NCI-H526 (cell line): ENCODE data around the gene EPO.
"Not testable (repeated sequence)": the region's sequence is repeated elsewhere in the genome, so short reads cannot be mapped to it uniquely, and the experiment has no call there.

Source experiments
- DNase-seq, 2 experiments: peaks; one replicate each; lab custom pipeline; 2025; lab: John Stamatoyannopoulos, UW

The EPO gene

GRCh38 chr7:100682991-100683658 lies 37.1 kb upstream of the EPO start:
- DNase-seq: no peak

- no peak for DNase-seq
Observed at GRCh38 chr7:100683659-100684533, 36.4 kb upstream of the EPO start.

GRCh38 chr7:100684534-100685042 lies 35.7 kb upstream of the EPO start:
- no peak for DNase-seq

GRCh38 chr7:100685049-100685605 lies 35.1 kb upstream of the EPO start:
- DNase-seq: no peak

GRCh38 chr7:100685631-100686145 lies 34.6 kb upstream of the EPO start:
- no peak for DNase-seq

GRCh38 chr7:100686201-100686821 lies 34.0 kb upstream of the EPO start:
- no peak for DNase-seq

- no peak for DNase-seq
Observed at GRCh38 chr7:100686822-100687211, 33.5 kb upstream of the EPO start.

- DNase-seq: no peak
Observed at GRCh38 chr7:100687261-100687660, 33.0 kb upstream of the EPO start.

GRCh38 chr7:100687751-100688300 lies 32.4 kb upstream of the EPO start:
- no peak for DNase-seq

GRCh38 chr7:100688326-100688860 lies 31.9 kb upstream of the EPO start:
- DNase-seq: no peak

GRCh38 chr7:100689230-100690135 lies 30.8 kb upstream of the EPO start:
- no peak for DNase-seq

- peak; percentile 79 to 95 for DNase-seq
Observed at GRCh38 chr7:100691676-100692577, 28.3 kb upstream of the EPO start.

GRCh38 chr7:100692578-100692961 lies 27.7 kb upstream of the EPO start:
- DNase-seq: no peak

GRCh38 chr7:100693312-100694097 lies 26.8 kb upstream of the EPO start:
- peak in 1 of 2 experiments; percentile 70 for DNase-seq

- DNase-seq: peak in 1 of 2 experiments; percentile 88
Observed at GRCh38 chr7:100694098-100694745, 26.0 kb upstream of the EPO start, which contains the start of gene GIGYF1. TSS of gene GIGYF1 (minus strand) at chr7:100694250. CDS start at chr7:100688238, 6,012 bp downstream.

- no peak for DNase-seq
Observed at GRCh38 chr7:100696123-100696521, 24.1 kb upstream of the EPO start.

GRCh38 chr7:100699018-100699417 lies 21.2 kb upstream of the EPO start:
- no peak for DNase-seq

GRCh38 chr7:100701089-100701488 lies 19.2 kb upstream of the EPO start:
- DNase-seq: not testable (repeated sequence)
